Brain microvascular endothelial cell (primary cell): ENCODE measurements around the gene NFKBIA.
"Not testable (repeated sequence)": the region's sequence is repeated elsewhere in the genome, so short reads cannot be mapped to it uniquely, and the experiment has no call there.

Source experiments
- DNase-seq: peaks from one replicate; pipeline ENCODE4 v3.0.0-alpha.2; 2020
- H3K27ac ChIP-seq: fragments of 250-450 bp; sonication (Bioruptor Pico); 2 replicates; pipeline ENCODE4 v1.5.1; 2020; ENCODE audit warnings: mild to moderate bottlenecking, moderate library complexity
- H3K27me3 ChIP-seq: fragments of 250-450 bp; sonication (Bioruptor Pico); replicated peaks from 2 replicates; pipeline ENCODE4 v1.5.1; 2020; ENCODE audit warnings: mild to moderate bottlenecking
- H3K36me3 ChIP-seq: fragments of 250-450 bp; sonication (Bioruptor Pico); replicated peaks from 2 replicates; pipeline ENCODE4 v1.5.1; 2020; ENCODE audit warnings: mild to moderate bottlenecking
- H3K4me3 ChIP-seq: 2 replicates; pipeline ENCODE4 v1.5.1; 2011; ENCODE audit warnings: low read depth, mild to moderate bottlenecking, control low read depth, low read length, moderate library complexity
- in situ Hi-C: cut with HindIII; loops from 2 replicates; pipeline ENCODE4 v1.10.0; 2017; ENCODE audit warnings: low sequenced_read_pairs, low pct_ligation_motif_present
- TF ChIP-seq, protein P1 (sequence below): IDR thresholded peaks from 2 replicates; pipeline ENCODE4 v1.5.1; 2011; ENCODE audit warnings: low read depth, mild to moderate bottlenecking, moderate library complexity, low read length, control low read depth, inconsistent platforms; ENCODE audit errors: missing control alignments

Gene NFKBIA

DNA sequence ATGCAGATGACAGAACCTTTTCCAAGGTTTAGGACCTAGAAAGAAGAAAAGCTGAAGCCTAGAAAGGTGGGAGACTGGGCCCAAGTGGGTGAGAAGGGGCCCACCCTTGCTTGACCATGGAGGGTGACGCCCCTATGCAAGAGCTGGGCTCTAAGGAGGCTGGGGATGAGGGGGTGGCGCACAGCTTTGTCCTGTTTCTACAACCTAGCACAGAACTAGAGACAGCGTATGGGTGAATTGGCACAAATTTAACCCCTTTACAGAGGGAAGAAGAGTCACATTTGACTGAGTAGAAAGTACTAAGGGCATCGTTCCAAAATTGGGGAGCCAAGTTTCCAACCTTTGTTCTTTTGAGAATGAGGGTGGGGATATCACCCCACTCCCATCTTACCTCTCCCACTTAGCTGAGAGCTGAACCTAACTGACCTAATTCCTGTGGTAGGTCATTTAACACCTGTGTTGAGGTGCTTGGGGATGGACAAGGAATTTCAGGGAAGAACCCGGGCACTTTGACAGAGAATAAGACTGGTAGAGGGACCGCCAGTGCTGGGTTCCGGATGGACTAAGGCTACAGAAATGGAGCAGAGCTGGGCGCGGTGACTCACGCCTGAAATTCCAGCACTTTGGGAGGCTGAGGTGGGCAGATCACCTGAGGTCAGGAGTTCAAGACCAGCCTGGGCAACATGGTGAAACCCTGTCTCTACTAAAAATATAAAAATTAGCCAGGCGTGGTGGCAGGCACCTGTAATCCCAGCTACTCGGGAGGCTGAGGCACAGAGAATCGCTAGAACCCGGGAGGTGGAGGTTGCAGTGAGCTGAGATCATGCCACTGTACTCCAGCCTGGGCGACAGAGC, 5.2 kb downstream of the NFKBIA start:
- Histone ChIP-seq H3K27me3 (no peaks in the 10 kb centered on the region), H3K27ac (no peak overlapping the region), H3K36me3 (peaks cover 36% of the 10 kb centered on the region), H3K4me3 (no peak overlapping the region)
- in situ Hi-C loops = no loop called here
- DNase-seq = no peak
- TF ChIP-seq, protein P1, sequence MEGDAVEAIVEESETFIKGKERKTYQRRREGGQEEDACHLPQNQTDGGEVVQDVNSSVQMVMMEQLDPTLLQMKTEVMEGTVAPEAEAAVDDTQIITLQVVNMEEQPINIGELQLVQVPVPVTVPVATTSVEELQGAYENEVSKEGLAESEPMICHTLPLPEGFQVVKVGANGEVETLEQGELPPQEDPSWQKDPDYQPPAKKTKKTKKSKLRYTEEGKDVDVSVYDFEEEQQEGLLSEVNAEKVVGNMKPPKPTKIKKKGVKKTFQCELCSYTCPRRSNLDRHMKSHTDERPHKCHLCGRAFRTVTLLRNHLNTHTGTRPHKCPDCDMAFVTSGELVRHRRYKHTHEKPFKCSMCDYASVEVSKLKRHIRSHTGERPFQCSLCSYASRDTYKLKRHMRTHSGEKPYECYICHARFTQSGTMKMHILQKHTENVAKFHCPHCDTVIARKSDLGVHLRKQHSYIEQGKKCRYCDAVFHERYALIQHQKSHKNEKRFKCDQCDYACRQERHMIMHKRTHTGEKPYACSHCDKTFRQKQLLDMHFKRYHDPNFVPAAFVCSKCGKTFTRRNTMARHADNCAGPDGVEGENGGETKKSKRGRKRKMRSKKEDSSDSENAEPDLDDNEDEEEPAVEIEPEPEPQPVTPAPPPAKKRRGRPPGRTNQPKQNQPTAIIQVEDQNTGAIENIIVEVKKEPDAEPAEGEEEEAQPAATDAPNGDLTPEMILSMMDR = no peak

DNA sequence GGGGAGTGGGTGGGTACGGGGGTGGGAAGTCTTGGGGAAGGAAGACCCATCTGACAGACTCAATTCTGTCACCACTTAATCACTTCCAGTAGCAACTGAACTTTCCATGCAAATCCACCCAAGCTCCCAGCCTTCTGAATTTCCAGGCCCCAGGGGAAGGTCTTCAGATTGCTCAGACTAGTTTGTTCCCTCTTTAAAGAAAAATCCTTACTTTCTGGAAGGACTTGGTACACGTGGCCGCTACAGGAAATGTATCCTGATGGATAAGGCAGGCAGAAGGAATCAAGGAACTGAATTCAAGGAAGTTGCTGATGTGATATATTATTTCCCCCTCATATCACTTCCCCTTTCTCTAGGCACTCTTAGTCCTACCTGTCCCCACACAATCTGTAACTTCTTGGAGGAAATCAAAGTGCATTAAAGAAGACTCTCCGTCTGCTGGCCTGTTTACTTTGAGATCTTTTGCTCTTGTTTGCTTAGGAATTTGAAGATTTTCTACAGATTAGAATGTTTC, 6.4 kb downstream of the NFKBIA start:
- in situ Hi-C loops = no loop called here
- Histone ChIP-seq H3K36me3 (peaks cover 30% of the 10 kb centered on the region), H3K27me3 (no peaks in the 10 kb centered on the region), H3K4me3 (no peak overlapping the region), H3K27ac (no peak overlapping the region)
- DNase-seq = no peak
- TF ChIP-seq, protein P1 = no peak

DNA sequence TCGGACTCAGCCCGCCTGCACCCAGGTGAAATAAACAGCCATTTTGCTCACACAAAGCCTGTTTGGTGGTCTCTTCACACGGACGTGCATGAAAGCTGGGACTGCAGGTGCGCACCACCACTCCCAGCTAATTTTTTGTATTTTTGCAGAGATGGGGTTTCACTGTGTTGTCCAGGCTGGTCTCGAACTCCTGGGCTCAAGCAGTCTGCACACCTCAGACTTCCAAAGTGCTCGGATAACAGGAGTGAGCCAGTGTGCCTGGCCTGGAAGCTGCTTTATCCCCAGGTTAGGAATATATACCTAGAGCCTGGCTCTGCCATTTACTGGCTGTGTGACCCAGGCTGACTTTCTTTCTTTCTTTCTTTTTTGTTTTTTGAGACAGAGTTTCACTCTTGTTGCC, 7.9 kb downstream of the NFKBIA start:
- peaks cover 16% of the 10 kb centered on the region for H3K36me3 ChIP-seq
- H3K27me3 ChIP-seq, H3K4me3 ChIP-seq, DNase-seq, in situ Hi-C loops, H3K27ac ChIP-seq: not testable (repeated sequence)

DNA sequence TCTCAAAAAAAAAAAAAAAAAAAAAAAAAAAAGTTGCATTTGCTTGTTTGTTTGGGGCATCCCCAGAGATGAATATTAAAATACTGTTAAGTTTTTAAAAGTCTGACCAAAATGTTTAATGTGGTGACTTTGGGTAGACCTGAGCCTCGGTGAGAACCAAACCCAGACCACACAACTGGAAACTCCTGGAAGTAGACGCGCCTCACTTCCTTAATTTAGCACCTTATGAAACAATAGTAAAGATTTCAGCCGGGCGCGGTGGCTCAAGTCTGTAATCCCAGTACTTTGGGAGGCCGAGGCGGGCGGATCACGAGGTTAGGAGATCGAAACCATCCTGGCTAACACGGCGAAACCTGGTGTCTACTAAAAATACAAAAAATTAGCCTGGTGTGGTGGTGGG, 9.3 kb downstream of the NFKBIA start:
- H3K27me3 ChIP-seq = no peaks in the 10 kb centered on the region
- H3K27ac ChIP-seq = no peak overlapping the region
- DNase-seq = no peak
- TF ChIP-seq, protein P1 = no peak
- no peak overlapping the region for H3K4me3 ChIP-seq
- peaks cover 3% of the 10 kb centered on the region for H3K36me3 ChIP-seq
- in situ Hi-C loops = no loop called here

- no peaks in the 10 kb centered on the region for H3K27me3 ChIP-seq
- H3K36me3 ChIP-seq = no peaks in the 10 kb centered on the region
- no peak for DNase-seq
- H3K27ac ChIP-seq = no peak overlapping the region
- no peak overlapping the region for H3K4me3 ChIP-seq
- in situ Hi-C loops = no loop called here
- TF ChIP-seq, protein P1 = no peak
Measured at GRCh38 chr14:35394326-35395013, 10.1 kb downstream of the NFKBIA start.

- Histone ChIP-seq H3K27me3 (no peaks in the 10 kb centered on the region), H3K36me3 (no peaks in the 10 kb centered on the region), H3K4me3 (no peak overlapping the region), H3K27ac (no peak overlapping the region)
- in situ Hi-C loops = no loop called here
- TF ChIP-seq, protein P1 = no peak
- no peak for DNase-seq
Measured at GRCh38 chr14:35393826-35394225, 10.7 kb downstream of the NFKBIA start.
